GM19467 (cell line): ENCODE results near the gene TMSB4X.
"Not testable (repeated sequence)": the region's sequence is repeated elsewhere in the genome, so short reads cannot be mapped to it uniquely, and the experiment has no call there.

Experiments
- ATAC-seq: cut with Tn5 transposase; IDR thresholded peaks from one replicate; pipeline ENCODE4 v1.9.1; 2021; ENCODE audit warnings: mild to moderate bottlenecking, moderate library complexity; ENCODE audit not compliant: unreplicated experiment

Gene TMSB4X

DNA sequence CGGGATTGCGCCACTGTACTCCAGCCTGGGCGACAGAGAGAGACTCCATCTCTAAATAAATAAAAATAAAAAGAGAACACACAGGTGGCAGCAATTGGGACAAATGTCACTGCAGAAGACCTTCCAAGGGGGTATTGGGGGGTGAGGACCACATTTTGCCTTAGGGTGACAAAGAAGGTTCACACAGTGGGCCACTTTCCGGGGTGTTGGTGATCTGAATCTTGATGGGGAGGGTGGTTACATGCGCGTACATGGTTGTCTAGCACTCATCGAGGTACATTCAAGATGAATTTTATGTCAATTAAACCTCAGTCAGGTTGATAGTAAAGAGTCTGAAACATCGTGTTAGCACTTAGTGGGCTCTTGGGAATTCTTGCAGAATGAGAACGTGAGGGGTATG, 20.5 kb upstream of the TMSB4X start:
- no peak for ATAC-seq

GRCh38 chrX:12954981-12955380, 19.9 kb upstream of the TMSB4X start:
- no peak for ATAC-seq

DNA sequence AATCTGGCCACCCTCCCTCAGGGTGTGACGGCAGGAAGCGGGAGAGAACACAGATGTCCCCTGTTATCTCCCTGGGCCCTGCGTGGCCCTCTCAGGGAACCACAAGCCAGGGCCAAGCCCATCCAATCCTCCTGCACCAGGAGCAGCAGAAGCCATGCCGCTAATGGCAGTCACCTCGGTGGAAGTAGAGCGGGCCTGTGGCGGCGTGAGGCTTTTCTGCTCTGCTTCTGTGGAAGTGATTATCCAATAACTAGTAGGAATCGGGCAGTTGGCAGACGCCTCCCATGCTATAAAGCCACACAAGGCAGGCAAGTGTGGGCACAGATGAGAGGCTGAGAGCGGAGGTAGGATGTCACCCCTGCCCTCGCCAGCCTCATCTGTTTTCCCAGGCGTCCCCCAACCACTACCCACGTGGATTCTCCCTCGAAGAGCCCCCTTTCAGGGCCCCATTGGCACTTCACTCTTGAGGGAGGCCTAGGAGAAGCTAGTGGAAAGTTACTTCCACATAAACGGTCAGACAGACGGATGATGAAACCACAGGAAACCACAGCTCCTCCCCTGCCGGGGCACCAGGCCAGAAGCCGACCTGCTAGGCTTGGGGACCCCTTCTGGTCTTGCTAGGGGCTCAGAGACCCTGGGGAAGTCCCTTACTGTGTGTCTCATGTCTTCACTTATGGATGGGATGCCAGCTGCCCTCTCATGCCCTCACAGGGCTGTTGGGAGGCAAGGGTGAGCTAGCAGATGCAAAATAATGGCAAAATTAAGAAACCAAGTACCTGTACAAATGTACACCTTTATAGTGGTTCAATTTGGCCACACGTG, 18.8 kb upstream of the TMSB4X start:
- peak; percentile 48 for ATAC-seq

DNA sequence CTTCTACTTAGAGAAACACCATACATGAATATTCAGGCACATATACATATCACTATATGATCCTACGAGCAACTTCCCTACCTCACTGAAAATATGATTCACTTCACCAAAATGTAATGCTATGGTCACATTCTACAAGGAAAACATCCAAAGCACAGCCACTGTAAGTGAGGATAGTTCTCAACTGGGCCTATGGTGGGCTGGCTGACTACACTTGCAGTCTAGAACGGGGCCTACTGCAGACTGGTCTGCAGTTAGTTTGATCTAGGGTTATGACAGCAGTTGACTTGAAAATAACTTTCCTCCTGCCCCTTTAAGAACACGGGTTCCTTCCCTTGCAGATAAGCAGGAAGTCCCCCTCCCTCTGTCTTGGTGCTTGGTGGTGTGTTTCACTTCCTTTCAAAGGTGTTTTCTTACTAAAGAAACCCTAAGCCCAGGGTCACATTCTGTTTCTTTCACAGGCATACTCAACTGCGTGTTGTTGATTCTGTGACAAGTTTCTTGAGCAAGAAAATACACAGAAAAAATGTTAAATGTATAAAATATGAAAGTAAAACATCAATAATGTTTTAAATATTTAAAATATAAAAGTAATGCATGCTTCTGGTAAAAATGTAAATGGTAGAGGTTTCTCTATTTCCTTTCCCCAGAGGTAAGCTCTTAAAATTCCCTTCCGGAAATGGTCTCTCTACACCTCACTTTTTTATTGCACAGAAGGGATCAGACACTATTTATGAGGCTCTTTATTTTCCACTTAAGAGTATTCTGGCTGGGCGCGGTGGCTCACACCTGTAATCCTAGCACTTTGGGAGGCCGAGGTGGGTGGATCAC, 18.0 kb upstream of the TMSB4X start:
- ATAC-seq: peak; percentile 69

DNA sequence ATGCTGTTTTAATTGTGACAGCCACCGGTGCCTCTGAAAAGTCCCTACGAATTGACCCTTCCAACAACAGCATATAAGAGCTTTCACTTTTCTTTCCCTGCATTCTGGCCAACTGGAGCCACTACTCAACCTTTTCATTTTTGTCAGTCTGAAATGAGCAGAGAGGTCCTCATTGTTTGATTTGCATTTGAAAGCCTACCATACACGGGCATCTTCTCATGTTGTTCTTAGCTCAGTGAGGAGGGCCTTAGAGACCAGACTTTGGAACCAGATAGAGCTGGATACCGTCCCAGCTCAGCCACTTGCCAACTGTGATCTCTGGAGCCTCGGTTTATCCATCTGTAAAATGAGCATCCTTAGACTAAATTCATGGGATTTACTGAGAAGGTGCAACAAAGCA, 16.9 kb upstream of the TMSB4X start:
- ATAC-seq: no peak

GRCh38 chrX:12958461-12958860, 16.4 kb upstream of the TMSB4X start:
- no peak for ATAC-seq

DNA sequence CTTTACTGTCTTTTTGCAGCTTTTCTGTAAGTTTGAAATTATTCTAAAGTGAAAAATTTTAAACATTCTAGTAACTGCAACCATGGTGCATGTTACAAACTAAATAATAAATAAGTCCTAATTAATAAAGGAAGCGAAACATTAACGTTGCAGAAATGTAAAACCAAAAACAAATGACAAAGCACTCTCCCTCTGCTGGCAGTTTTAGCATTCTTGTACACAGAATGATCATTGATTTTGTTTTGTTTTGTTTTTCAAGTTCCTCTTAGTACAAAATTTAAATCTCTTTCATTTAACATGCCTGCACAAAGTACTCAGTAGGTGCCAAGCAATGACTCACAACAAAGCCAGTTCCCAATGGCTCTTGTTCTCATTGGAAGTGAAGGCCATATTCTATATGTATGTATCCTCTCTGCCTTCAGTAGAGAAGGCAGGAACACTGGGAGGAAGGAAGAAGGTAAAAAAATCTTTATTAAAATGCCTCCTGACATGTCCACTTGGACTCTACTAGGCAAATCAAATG, 13.7 kb upstream of the TMSB4X start:
- ATAC-seq: no peak

- no peak for ATAC-seq
Measured at GRCh38 chrX:12962041-12962504, 12.8 kb upstream of the TMSB4X start.

- not testable (repeated sequence) for ATAC-seq
Measured at GRCh38 chrX:12963210-12963850, 11.6 kb upstream of the TMSB4X start.

DNA sequence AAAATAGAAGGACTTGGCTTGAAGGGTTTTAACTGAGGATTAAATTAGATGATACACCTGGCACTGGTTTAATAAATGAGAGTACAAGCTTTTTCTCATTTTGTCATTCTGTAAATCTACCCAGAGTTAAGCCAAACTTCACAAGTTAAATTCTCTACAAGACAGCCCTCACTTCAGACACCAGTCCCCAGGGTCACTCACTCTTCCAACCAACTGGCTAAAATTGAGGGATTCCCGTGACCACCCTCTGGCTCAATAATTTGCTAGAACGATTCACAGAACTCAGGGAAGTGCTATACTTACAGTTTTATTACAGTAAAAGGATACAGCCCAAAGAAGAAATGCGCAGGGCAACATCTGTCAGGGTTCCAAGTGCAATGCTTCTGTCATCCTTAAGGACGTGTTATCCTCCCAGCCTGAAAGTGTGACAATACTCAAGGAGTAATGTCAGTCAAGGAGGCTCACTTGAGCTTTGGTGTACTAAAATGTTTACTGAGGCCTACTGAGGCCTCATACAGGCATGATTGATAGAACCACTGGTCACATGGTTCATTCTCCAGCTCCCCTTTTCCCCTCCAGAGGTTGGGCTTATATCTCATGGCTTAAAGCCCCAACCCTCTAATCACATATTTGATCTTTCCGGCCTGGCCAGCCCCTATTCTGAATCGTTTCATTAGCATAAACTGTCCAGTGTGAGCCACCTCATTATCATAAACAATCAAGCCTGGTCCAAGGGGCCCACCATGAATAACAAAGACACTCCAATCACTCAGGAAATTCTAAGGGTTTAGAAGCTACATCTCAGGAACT, 9.6 kb upstream of the TMSB4X start:
- no peak for ATAC-seq

DNA sequence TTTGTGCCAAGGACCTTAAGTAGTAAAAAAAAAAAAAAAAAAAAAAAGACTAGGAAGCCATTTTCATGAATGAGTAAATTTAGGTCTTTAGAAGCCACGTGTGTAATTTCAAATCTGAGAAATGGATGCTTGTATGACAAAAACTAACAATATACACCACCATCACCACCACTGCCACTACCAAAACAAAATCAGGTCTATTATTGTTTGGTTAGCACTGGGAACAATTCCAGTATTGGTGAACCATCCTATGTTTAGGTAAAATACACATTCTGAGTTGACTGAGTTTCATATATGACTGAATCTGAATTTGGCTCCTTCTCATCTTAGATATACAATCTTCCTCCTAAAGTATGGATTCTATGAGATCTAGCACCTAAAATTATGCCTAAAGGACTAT, 8.8 kb upstream of the TMSB4X start:
- ATAC-seq: no peak

DNA sequence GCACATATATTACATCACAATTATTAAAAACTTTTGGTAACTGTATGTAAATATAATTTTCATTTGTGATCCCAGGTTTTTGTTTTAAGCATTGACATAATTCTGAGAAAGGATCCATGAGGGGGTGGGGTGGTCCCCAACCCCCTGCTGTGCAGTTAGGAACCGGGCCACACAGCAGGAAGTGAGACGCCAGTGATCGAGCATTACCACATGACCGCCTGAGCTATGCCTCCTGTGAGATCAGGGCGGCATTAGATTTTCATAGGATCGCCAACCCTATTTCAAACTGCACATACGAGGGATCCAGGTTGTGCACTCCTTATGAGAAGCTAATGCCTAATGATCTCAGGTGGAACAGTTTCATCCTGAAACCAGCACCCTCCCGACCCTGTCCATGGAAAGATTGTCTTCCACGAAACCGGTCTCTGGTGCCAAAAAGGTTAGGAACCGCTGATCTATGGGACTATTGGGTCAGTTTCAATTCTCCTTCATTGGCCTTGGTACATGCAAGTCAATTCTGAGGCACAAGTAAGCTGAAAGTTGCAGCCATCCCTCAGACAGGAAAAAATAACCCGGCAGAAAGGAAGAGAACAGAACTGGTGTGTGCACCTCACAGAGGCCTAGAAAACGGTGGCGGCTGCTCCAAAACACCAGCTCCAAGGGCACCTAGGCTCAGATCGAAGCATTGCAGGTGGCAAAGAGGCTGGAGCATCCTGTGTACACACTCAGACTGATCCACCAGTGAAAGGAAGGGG, 7.0 kb upstream of the TMSB4X start:
- ATAC-seq: no peak

DNA sequence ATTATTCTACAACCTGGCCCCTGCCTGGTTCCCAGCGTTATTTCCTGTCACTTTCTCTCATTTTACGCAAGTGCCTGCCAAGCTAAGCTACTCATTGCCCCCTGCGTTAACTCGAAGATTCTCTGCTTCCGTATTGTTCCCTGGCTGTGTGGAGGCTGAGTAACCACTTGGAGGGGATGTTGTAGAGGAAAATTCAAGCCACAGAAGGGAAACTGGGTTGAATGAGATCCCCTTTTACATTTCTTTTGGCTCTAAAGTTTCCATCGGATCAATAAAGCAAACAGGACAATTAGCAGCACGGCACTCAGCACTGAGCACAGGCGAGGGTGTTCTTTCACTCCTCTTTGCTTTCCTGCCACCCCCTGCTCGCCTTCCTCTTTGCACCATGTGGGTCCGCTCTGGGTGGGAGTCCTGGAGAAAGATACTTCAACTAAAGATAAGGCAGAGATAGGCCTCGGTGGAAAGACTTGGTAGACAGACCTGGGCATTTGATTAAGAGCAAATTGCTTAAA, 4.2 kb upstream of the TMSB4X start:
- ATAC-seq: no peak

DNA sequence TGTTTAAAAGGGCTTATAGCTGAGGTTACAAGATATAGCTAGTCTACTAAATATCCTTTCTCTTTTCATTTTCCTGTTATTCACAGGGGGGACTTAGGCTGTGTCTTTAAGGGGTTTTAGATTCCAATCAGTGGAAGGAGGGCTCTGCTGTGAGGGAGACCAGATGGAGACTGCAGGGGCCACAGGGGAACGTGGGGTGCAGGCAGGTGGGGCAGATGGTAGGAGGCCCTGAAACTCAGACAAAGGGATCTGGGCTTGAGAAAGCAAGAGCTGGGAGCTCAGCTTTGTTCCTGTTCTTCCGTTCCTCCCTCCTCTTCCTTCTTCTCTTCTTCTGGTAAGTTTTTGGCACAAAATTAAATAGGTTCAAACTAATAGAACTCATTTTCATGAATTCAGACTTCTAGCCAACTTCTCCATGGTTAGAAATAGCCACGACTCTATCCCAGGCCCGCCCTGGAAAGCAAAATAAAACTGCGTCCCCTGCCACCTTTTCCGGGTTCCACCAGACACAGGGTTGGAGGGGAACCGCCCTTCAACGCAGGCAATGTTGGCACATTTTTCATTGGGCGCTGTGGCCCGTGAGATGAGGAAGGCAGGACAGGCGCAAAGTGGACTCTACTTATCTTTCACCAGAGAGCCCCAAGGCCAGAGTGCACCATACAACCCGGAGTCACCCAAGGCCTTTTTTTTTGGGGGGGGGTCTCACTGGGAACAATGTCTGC, 3.5 kb upstream of the TMSB4X start:
- no peak for ATAC-seq

GRCh38 chrX:12972243-12972642, 2.7 kb upstream of the TMSB4X start:
- no peak for ATAC-seq

DNA sequence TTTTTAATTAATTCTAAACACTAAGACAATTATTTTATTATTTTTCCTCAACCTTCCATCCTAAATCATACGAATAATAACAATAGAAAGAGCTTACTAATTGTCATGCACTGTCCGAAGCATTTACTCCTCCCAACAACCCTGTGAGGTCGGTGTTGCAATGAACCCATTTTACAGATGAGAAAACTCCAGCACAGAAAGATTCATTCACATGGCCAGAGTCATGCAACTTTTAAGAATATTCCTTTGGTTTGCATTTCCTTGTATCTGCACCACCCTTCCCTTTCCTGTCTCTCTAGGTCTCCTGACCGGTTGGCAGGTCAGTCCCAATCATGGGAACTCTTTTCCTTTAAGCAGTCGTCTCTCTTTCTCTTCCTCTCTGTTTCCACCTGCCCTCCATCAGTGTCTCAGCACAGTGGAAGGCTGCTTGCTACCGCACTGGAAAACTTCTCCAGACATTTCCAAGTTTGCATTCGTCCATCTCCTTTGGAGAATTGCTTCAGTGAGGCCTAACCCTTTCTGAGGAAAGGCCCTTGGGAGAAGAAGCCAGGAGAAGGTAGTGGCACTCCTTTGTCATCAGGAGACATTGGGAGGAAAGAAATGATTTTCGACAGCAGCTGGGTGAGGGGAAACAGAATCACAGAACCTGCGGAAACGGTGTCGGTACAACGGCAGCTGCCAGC, 1.9 kb upstream of the TMSB4X start:
- no peak for ATAC-seq

GRCh38 chrX:12973561-12974304, 1.2 kb upstream of the TMSB4X start:
- no peak for ATAC-seq
